RWPE2 (cell line): ENCODE data around the gene SDSL.

ENCODE experiments used
- ATAC-seq: fragments of 200-7000 bp; cut with Tn5 transposase; 3 replicates; pipeline ENCODE4 v1.9.1; 2021; ENCODE audit warnings: low read depth
- DNase-seq: peaks from one replicate; pipeline ENCODE4 v3.0.0-alpha.2; 2020; ENCODE audit warnings: low spot score
- H3K27ac ChIP-seq: fragments of 450-650 bp; 2 replicates; pipeline ENCODE4 v1.5.1; 2017; ENCODE audit warnings: mild to moderate bottlenecking; ENCODE audit not compliant: poor library complexity, severe bottlenecking
- H3K27me3 ChIP-seq: fragments of 250-450 bp; sonication (Bioruptor Pico); 2 replicates; pipeline ENCODE4 v1.5.1; 2021; ENCODE audit warnings: mild to moderate bottlenecking, moderate library complexity; ENCODE audit not compliant: insufficient read depth, poor library complexity, severe bottlenecking
- H3K36me3 ChIP-seq: fragments of 250-450 bp; sonication (Bioruptor Pico); 2 replicates; pipeline ENCODE4 v1.5.1; 2020; ENCODE audit warnings: low read depth, mild to moderate bottlenecking, moderate library complexity
- H3K4me1 ChIP-seq: fragments of 250-450 bp; sonication (Bioruptor Pico); 2 replicates; pipeline ENCODE4 v1.5.1; 2021; ENCODE audit warnings: mild to moderate bottlenecking, moderate library complexity; ENCODE audit not compliant: insufficient read depth, poor library complexity, severe bottlenecking
- H3K4me3 ChIP-seq: fragments of 250-450 bp; sonication (Bioruptor Pico); 2 replicates; pipeline ENCODE4 v1.5.1; 2021; ENCODE audit warnings: mild to moderate bottlenecking, moderate library complexity; ENCODE audit not compliant: severe bottlenecking
- H3K9me3 ChIP-seq: fragments of 250-450 bp; sonication (Bioruptor Pico); 2 replicates; pipeline ENCODE4 v1.5.1; 2021; ENCODE audit warnings: mild to moderate bottlenecking, moderate library complexity; ENCODE audit not compliant: severe bottlenecking
- CTCF ChIP-seq: fragments of 450-650 bp; IDR thresholded peaks from one replicate; pipeline ENCODE4 v1.5.1; 2017; ENCODE audit warnings: mild to moderate bottlenecking, moderate library complexity; ENCODE audit not compliant: poor library complexity, severe bottlenecking

SDSL gene

GRCh38 chr12:113475451-113476175, 53.4 kb downstream of the SDSL start:
- H3K9me3 ChIP-seq, result no peaks in the 10 kb centered on the region
- ATAC-seq, result no peak
- no peak overlapping the region for H3K4me3 ChIP-seq
- no peak for DNase-seq
- no peak for TF ChIP-seq CTCF
- no peaks in the 10 kb centered on the region for H3K36me3 ChIP-seq
- H3K27me3 ChIP-seq, result peaks cover 93% of the 10 kb centered on the region
- H3K4me1 ChIP-seq, result no peaks in the 10 kb centered on the region
- H3K27ac ChIP-seq, result no peak overlapping the region

- Histone ChIP-seq H3K4me3 (no peak overlapping the region), H3K27ac (no peak overlapping the region), H3K36me3 (no peaks in the 10 kb centered on the region), H3K27me3 (peaks cover 93% of the 10 kb centered on the region), H3K9me3 (no peaks in the 10 kb centered on the region), H3K4me1 (no peaks in the 10 kb centered on the region)
- no peak for TF ChIP-seq CTCF
- DNase-seq, result no peak
- ATAC-seq, result no peak
Measured at GRCh38 chr12:113476176-113476986, 54.2 kb downstream of the SDSL start.

- no peaks in the 10 kb centered on the region for H3K4me1 ChIP-seq
- no peak overlapping the region for H3K27ac ChIP-seq
- H3K9me3 ChIP-seq, result no peaks in the 10 kb centered on the region
- H3K27me3 ChIP-seq, result peaks cover 88% of the 10 kb centered on the region
- TF ChIP-seq CTCF, result no peak
- ATAC-seq, result no peak
- DNase-seq, result no peak
- no peak overlapping the region for H3K4me3 ChIP-seq
- H3K36me3 ChIP-seq, result no peaks in the 10 kb centered on the region
Measured at GRCh38 chr12:113477171-113477841, 55.1 kb downstream of the SDSL start.

GRCh38 chr12:113477842-113478215, 55.6 kb downstream of the SDSL start:
- no peaks in the 10 kb centered on the region for H3K4me1 ChIP-seq
- no peak overlapping the region for H3K4me3 ChIP-seq
- no peak overlapping the region for H3K27ac ChIP-seq
- peaks cover 88% of the 10 kb centered on the region for H3K27me3 ChIP-seq
- no peaks in the 10 kb centered on the region for H3K9me3 ChIP-seq
- no peak for ATAC-seq
- TF ChIP-seq CTCF, result no peak
- no peak for DNase-seq
- no peaks in the 10 kb centered on the region for H3K36me3 ChIP-seq
